NT2/D1 (cell line): Measurements from ENCODE around the gene DUSP28.

Experiments
- DNase-seq: peaks from one replicate; pipeline ENCODE4 v3.0.0-alpha.2; 2011; ENCODE audit warnings: low read depth, low spot score
- H3K27me3 ChIP-seq: 2 replicates; pipeline ENCODE4 v1.6.0; 2011; ENCODE audit warnings: mild to moderate bottlenecking; ENCODE audit not compliant: insufficient read length, insufficient read depth
- H3K36me3 ChIP-seq: 2 replicates; pipeline ENCODE4 v1.6.1; 2011; ENCODE audit warnings: mild to moderate bottlenecking, low read length, mixed read lengths; ENCODE audit not compliant: insufficient read depth, insufficient read length
- H3K4me1 ChIP-seq: 2 replicates; pipeline ENCODE4 v1.5.1; 2011; ENCODE audit not compliant: insufficient read depth, insufficient read length
- H3K4me3 ChIP-seq: 2 replicates; pipeline ENCODE4 v1.5.1; 2011; ENCODE audit warnings: low read depth; ENCODE audit not compliant: insufficient read length
- H3K9ac ChIP-seq: 2 replicates; pipeline ENCODE4 v1.6.0; 2011; ENCODE audit warnings: low read depth; ENCODE audit not compliant: insufficient read length
- H3K9me3 ChIP-seq: 2 replicates; pipeline ENCODE4 v1.5.1; 2011; ENCODE audit warnings: mild to moderate bottlenecking, low read length; ENCODE audit not compliant: insufficient read depth
- SUZ12 ChIP-seq: IDR thresholded peaks from 2 replicates; pipeline ENCODE4 v1.6.1; 2011; ENCODE audit not compliant: insufficient read length, insufficient read depth; ENCODE audit errors: extremely low read depth
- YY1 ChIP-seq: IDR thresholded peaks from 2 replicates; pipeline ENCODE4 v1.6.1; 2011; ENCODE audit not compliant: insufficient read length, insufficient read depth
- ZNF274 ChIP-seq: IDR thresholded peaks from 2 replicates; pipeline ENCODE4 v1.6.1; 2011; ENCODE audit warnings: mild to moderate bottlenecking, low read depth, low read length

The DUSP28 gene

GRCh38 chr2:240568678-240569522, 8.7 kb downstream of the DUSP28 start:
- Histone ChIP-seq H3K4me3 (peak overlapping the region; percentile 57), H3K4me1 (peaks cover 43% of the 10 kb centered on the region), H3K9me3 (no peaks in the 10 kb centered on the region), H3K36me3 (peaks cover 8% of the 10 kb centered on the region), H3K9ac (peak overlapping the region; percentile 87), H3K27me3 (peaks cover 29% of the 10 kb centered on the region)
- DNase-seq: no peak
- TF ChIP-seq ZNF274: no peak
- no peak for TF ChIP-seq YY1
- no peak for TF ChIP-seq SUZ12

GRCh38 chr2:240569523-240569997, 9.4 kb downstream of the DUSP28 start:
- no peak for DNase-seq
- peak overlapping the region; percentile 57 for H3K4me3 ChIP-seq
- H3K4me1 ChIP-seq: peaks cover 42% of the 10 kb centered on the region
- TF ChIP-seq SUZ12 (no peak), ZNF274 (no peak), YY1 (no peak)
- H3K9me3 ChIP-seq: no peaks in the 10 kb centered on the region
- peak overlapping the region; percentile 87 for H3K9ac ChIP-seq
- H3K36me3 ChIP-seq: peaks cover 15% of the 10 kb centered on the region
- H3K27me3 ChIP-seq: peaks cover 29% of the 10 kb centered on the region

- peaks cover 20% of the 10 kb centered on the region for H3K36me3 ChIP-seq
- TF ChIP-seq SUZ12 (no peak), ZNF274 (no peak), YY1 (no peak)
- H3K9ac ChIP-seq: no peak overlapping the region
- no peaks in the 10 kb centered on the region for H3K9me3 ChIP-seq
- H3K4me3 ChIP-seq: no peak overlapping the region
- DNase-seq: no peak
- peaks cover 29% of the 10 kb centered on the region for H3K27me3 ChIP-seq
- H3K4me1 ChIP-seq: peaks cover 40% of the 10 kb centered on the region
These were observed 9.9 kb downstream of the DUSP28 start for GRCh38 chr2:240569998-240570530.

- peaks cover 26% of the 10 kb centered on the region for H3K36me3 ChIP-seq
- no peak for TF ChIP-seq ZNF274
- TF ChIP-seq YY1: no peak
- no peak for TF ChIP-seq SUZ12
- no peaks in the 10 kb centered on the region for H3K9me3 ChIP-seq
- no peak for DNase-seq
- H3K9ac ChIP-seq: no peak overlapping the region
- peaks cover 39% of the 10 kb centered on the region for H3K4me1 ChIP-seq
- no peak overlapping the region for H3K4me3 ChIP-seq
- peaks cover 29% of the 10 kb centered on the region for H3K27me3 ChIP-seq
These were observed 10.6 kb downstream of the DUSP28 start for GRCh38 chr2:240570531-240571313.

- Histone ChIP-seq H3K4me1 (peaks cover 33% of the 10 kb centered on the region), H3K27me3 (peaks cover 29% of the 10 kb centered on the region), H3K9me3 (no peaks in the 10 kb centered on the region), H3K4me3 (no peak overlapping the region), H3K9ac (peak overlapping the region; percentile 13), H3K36me3 (peaks cover 33% of the 10 kb centered on the region)
- DNase-seq: no peak
- no peak for TF ChIP-seq YY1
- TF ChIP-seq ZNF274: no peak
- TF ChIP-seq SUZ12: no peak
These were observed 11.3 kb downstream of the DUSP28 start for GRCh38 chr2:240571314-240571973.

GRCh38 chr2:240572141-240573031, 12.2 kb downstream of the DUSP28 start:
- Histone ChIP-seq H3K9me3 (no peaks in the 10 kb centered on the region), H3K4me3 (no peak overlapping the region), H3K4me1 (peaks cover 26% of the 10 kb centered on the region), H3K9ac (no peak overlapping the region), H3K36me3 (peaks cover 42% of the 10 kb centered on the region), H3K27me3 (peaks cover 19% of the 10 kb centered on the region)
- TF ChIP-seq YY1: no peak
- no peak for DNase-seq
